Central memory CD4-positive, alpha-beta T cell (primary cell): ENCODE measurements around the gene SSTR5.

Experiments used
- DNase-seq: peaks from one replicate; pipeline ENCODE4 v3.0.0; 2022

Gene SSTR5

DNA sequence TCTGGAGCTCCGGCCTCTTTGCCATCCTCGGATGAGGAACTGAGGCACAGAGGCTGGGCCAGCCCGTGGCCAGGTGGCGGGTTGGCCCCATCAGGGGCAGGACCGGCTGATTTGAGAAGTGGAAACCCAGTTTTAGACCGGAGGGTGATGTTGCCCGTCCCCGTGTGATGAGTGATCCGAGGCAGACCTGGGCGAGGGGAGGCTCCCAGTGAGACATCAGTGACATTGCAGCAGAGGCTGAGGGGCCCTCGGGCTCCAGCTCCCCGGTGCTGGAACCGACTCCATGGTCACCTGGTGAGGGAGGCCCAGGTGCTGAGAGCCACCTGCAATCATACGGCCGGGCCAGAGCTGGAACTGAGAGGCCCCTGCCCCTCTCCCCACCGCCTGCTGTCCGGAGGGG is 53.5 kb downstream of the SSTR5 start:
- DNase-seq, result no peak

DNA sequence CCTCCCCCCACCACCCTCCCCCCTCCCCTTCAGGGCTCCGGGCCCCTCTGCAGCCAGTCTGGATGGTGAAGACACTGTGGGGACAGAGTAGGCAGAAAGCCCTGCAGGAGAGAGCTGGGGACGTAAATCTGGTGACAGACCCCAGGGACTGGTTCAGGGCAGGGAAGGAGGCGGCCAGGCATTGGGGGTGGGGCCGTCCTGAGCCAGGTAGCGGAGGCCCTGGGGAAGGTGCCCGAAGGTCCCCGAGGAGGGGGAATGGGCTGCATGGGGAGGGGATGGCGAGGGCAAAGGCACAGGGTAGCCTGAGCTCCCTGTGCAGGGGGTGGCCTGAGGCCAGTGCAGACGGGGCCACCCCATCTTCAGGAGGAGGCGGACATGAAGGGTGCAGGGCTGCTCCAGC is 54.0 kb downstream of the SSTR5 start:
- DNase-seq, result no peak

DNA sequence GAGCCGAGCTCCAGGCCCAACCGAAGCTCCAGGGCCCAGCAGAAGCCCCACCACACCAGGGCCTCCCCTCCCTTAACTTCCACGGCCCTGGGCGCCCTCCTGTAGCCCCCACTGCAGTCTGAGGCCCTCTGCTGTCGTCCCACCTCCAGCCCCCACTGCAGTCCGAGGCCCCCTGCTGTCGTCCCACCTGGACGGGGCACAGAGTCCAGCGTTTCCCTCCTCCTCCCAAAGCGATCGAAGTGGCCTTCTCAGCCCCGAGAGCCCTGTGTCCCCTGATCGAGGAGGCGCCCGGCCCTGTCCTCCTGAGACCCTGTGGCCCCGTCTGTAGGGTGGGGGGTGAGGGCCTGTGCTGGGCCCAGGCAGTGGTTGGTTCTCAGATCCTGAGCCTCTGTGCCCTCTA is 54.6 kb downstream of the SSTR5 start:
- no peak for DNase-seq

DNA sequence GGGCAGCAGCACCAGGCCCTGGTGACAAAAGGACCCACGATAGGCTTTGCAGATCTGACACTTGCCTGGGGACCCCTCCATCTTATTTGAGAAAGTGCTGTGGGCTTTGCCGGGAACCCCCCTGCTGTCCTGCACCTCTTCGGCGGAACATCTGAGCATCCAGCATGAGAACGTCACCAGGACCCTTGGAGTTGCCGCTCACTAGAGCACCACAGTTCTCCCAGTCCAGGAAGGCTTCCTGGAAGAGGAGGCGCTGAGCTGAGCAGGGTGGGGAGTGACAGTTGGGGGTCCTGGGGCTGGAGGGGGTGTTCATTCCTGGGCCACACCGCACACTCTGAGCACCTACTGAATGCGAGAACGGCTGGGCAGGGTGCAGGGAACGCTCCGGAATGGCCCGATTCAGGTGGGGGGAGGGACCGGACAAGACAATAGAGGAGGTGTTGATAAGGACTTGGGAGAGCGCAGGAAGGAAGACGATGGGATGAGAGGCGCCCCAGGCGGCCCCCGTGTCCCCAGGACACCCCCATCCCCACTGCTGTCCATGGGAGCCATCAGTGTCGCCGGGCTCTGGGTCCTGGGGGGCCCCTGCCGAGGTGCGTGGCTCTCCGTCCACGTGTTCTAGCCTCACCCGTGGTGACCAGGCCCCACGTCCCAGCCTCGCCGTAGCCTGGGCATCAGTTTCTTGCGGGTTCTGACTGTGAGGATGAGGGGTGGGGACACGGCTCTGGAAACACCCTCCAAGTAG is 55.6 kb downstream of the SSTR5 start:
- no peak for DNase-seq

DNA sequence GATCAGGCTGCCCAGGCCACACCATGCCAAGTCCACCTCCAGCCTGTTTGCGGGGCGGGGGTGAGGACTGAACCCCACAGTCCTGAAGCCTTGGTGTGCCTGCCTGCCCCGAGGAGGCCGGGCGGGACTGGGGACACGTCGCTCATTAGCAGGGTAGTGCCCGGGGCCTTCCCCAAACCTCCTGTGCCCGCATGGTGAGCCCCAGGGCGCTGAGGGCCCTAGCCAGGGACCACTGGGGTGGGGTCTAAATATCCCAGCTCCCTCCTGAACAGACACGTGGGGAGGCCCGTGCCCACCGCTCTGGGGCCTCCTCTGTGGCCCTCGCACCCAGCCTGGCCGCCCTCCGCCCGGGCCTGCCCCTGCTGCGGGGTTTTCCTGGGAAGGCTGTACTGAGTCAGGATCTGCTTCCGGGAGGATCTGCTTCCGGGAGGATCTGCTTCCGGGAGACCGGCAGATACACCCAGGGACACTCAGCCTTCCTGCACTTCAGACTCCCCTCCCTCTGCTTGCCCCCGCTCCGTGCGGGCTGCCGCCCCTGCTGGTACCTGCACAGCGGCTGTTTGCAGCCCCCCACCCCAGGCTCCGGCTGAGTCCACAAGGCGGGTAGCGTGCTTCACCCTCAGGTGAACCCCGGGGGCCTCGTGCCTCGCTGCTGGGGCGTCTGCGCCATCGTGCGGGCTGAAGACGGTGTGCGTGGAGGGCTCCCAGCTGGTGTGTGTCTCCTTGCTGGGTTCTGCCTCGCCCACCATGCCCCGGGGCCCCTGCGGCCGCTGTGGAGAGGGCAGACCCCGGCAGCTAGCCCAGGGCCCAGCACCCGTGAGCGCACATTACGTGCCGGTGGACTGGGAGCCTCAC is 56.8 kb downstream of the SSTR5 start:
- DNase-seq, result no peak

DNA sequence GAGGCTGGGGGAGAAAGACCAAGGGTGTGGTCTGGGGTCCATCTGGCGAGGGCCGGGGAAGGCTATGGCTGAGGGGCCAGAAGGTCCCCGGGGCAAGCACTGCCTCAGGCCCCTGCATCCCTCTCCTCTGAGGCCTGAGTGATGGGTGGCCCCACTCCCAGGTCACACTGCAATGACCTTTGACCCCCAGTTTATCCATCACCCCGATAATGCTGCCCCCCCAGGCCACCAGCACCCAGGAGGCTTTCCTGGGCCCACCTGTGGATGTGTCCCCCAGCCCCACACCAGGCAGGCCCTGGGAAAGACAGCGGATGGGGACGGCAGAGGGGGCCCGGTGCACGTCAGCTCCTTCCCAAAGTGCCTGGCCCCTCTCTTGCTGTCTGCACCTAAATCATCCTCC is 57.8 kb downstream of the SSTR5 start:
- no peak for DNase-seq
